ENCODE results near the gene ASMT.

Gene ASMT

GRCh38 chrX:1601768-1602085 is 13.1 kb upstream of the ASMT start:
- Histone ChIP-seq H3K36me3 (ENCODE audit: insufficient read depth, low read length) (peaks cover 75% of the 10 kb centered on the region), H4K20me1 (ENCODE audit: insufficient read depth, low read length) (no peaks in the 10 kb centered on the region), H3K9ac (ENCODE audit: low read length) (no peak overlapping the region)

GRCh38 chrX:1602299-1602698 is 12.6 kb upstream of the ASMT start:
- H3K9ac ChIP-seq (ENCODE audit: low read length): no peak overlapping the region
- no peaks in the 10 kb centered on the region for H3K79me2 ChIP-seq (ENCODE audit: insufficient read depth, low read length)
- no peaks in the 10 kb centered on the region for H4K20me1 ChIP-seq (ENCODE audit: insufficient read depth, low read length)
- H3K4me3 ChIP-seq (ENCODE audit: low read depth, low read length, poor library complexity, severe bottlenecking): no peak overlapping the region
- peaks cover 7% of the 10 kb centered on the region for H3K4me1 ChIP-seq (ENCODE audit: insufficient read depth, low read length, severe bottlenecking)
- H3K36me3 ChIP-seq (ENCODE audit: insufficient read depth, low read length): peaks cover 70% of the 10 kb centered on the region
- no peaks in the 10 kb centered on the region for H3K27me3 ChIP-seq (ENCODE audit: insufficient read depth, low read length)
- TF ChIP-seq CTCF (IDR thresholded peaks at IDR 0.05; ENCODE audit: low read length) (no peak), EZH2 (IDR thresholded peaks at IDR 0.05; ENCODE audit: borderline replicate concordance, low read length) (no peak)
- H3K9me2 ChIP-seq (ENCODE audit: low read depth, low read length): no peaks in the 10 kb centered on the region
- no peak overlapping the region for H3K27ac ChIP-seq (ENCODE audit: low read depth, low read length, poor library complexity, severe bottlenecking)
- H3K4me2 ChIP-seq (ENCODE audit: low read length): no peak overlapping the region
- no peaks in the 10 kb centered on the region for H3K9me3 ChIP-seq (ENCODE audit: low read length)
- H3F3A ChIP-seq (ENCODE audit: insufficient read depth, low read length): 0 out of 2 replicates have a peak, but pooled peaks cover 6% of the 10 kb centered on the region
- H2AFZ ChIP-seq (ENCODE audit: low read length): no peak overlapping the region

More at GRCh38 chrX:1601768-1602085, 13.1 kb upstream of the ASMT start:
- H3K9me2 ChIP-seq (ENCODE audit: low read depth, low read length): no peaks in the 10 kb centered on the region
- H3K27me3 ChIP-seq (ENCODE audit: insufficient read depth, low read length): no peaks in the 10 kb centered on the region
- 0 out of 2 replicates have a peak, but pooled peaks cover 6% of the 10 kb centered on the region for H3F3A ChIP-seq (ENCODE audit: insufficient read depth, low read length)
- H3K9me3 ChIP-seq (ENCODE audit: low read length): no peaks in the 10 kb centered on the region
- no peak overlapping the region for H2AFZ ChIP-seq (ENCODE audit: low read length)
- no peak for TF ChIP-seq EZH2 (IDR thresholded peaks at IDR 0.05; ENCODE audit: borderline replicate concordance, low read length)
- TF ChIP-seq CTCF (IDR thresholded peaks at IDR 0.05; ENCODE audit: low read length): no peak
- no peaks in the 10 kb centered on the region for H3K79me2 ChIP-seq (ENCODE audit: insufficient read depth, low read length)
- H3K4me3 ChIP-seq (ENCODE audit: low read depth, low read length, poor library complexity, severe bottlenecking): no peak overlapping the region
- peaks cover 7% of the 10 kb centered on the region for H3K4me1 ChIP-seq (ENCODE audit: insufficient read depth, low read length, severe bottlenecking)
- H3K4me2 ChIP-seq (ENCODE audit: low read length): no peak overlapping the region
- no peak overlapping the region for H3K27ac ChIP-seq (ENCODE audit: low read depth, low read length, poor library complexity, severe bottlenecking)

GRCh38 chrX:1606496-1606895 is 8.4 kb upstream of the ASMT start:
- Histone ChIP-seq H2AFZ (ENCODE audit: low read length) (no peak overlapping the region), H3K27me3 (ENCODE audit: insufficient read depth, low read length) (no peaks in the 10 kb centered on the region), H3K9me3 (ENCODE audit: low read length) (no peaks in the 10 kb centered on the region), H3K9ac (ENCODE audit: low read length) (no peak overlapping the region), H3K36me3 (ENCODE audit: insufficient read depth, low read length) (peaks cover 28% of the 10 kb centered on the region), H3K4me1 (ENCODE audit: insufficient read depth, low read length, severe bottlenecking) (peaks cover 28% of the 10 kb centered on the region), H3K9me2 (ENCODE audit: low read depth, low read length) (no peaks in the 10 kb centered on the region), H3K27ac (ENCODE audit: low read depth, low read length, poor library complexity, severe bottlenecking) (no peak overlapping the region), H4K20me1 (ENCODE audit: insufficient read depth, low read length) (no peaks in the 10 kb centered on the region), H3K4me3 (ENCODE audit: low read depth, low read length, poor library complexity, severe bottlenecking) (no peak overlapping the region), H3K4me2 (ENCODE audit: low read length) (no peak overlapping the region), H3K79me2 (ENCODE audit: insufficient read depth, low read length) (no peaks in the 10 kb centered on the region), H3F3A (ENCODE audit: insufficient read depth, low read length) (0 out of 2 replicates have a peak, but pooled peaks cover 6% of the 10 kb centered on the region)
- TF ChIP-seq CTCF (IDR thresholded peaks at IDR 0.05; ENCODE audit: low read length): no peak
- no peak for TF ChIP-seq EZH2 (IDR thresholded peaks at IDR 0.05; ENCODE audit: borderline replicate concordance, low read length)
